OCI-LY7 (cell line): Measurements from ENCODE around the gene PIP.
"Not testable (repeated sequence)": the region's sequence is repeated elsewhere in the genome, so short reads cannot be mapped to it uniquely, and the experiment has no call there.

ENCODE experiments used
- EZH2phosphoT487 ChIP-seq: fragments of 200-600 bp; sonication (generic); IDR thresholded peaks from 2 replicates; pipeline ENCODE4 v1.6.1; 2018; ENCODE audit warnings: low read depth, borderline replicate concordance, mild to moderate bottlenecking, mixed run types, antibody characterized with exemption, low read length, moderate library complexity, mixed read lengths
- TF ChIP-seq, protein P1 (sequence below): fragments of 200-600 bp; sonication (generic); conservative IDR thresholded peaks from 2 replicates; pipeline ENCODE4 v1.5.1; 2014; ENCODE audit warnings: mild to moderate bottlenecking, antibody characterized with exemption, low read length, moderate library complexity, mixed read lengths

- TF ChIP-seq, protein P1, sequence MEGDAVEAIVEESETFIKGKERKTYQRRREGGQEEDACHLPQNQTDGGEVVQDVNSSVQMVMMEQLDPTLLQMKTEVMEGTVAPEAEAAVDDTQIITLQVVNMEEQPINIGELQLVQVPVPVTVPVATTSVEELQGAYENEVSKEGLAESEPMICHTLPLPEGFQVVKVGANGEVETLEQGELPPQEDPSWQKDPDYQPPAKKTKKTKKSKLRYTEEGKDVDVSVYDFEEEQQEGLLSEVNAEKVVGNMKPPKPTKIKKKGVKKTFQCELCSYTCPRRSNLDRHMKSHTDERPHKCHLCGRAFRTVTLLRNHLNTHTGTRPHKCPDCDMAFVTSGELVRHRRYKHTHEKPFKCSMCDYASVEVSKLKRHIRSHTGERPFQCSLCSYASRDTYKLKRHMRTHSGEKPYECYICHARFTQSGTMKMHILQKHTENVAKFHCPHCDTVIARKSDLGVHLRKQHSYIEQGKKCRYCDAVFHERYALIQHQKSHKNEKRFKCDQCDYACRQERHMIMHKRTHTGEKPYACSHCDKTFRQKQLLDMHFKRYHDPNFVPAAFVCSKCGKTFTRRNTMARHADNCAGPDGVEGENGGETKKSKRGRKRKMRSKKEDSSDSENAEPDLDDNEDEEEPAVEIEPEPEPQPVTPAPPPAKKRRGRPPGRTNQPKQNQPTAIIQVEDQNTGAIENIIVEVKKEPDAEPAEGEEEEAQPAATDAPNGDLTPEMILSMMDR = not testable (repeated sequence)
- not testable (repeated sequence) for TF ChIP-seq EZH2phosphoT487
Measured at GRCh38 chr7:143158617-143159016, 26.7 kb downstream of the PIP start.
